H9 (cell line): ENCODE results near the gene UBE2V1. TPM values are rescaled to one million over a fixed set of nuclear protein-coding genes. Genes with fewer than 3 reads are reported as not detected.

Source experiments
- DNase-seq: peaks from one replicate; pipeline ENCODE4 v3.0.0-alpha.2; 2017
- H2AFZ ChIP-seq: one replicate; pipeline ENCODE4 v1.6.1; 2013; ENCODE audit warnings: mild to moderate bottlenecking, low read length, control low read depth, moderate library complexity
- H2AK5ac ChIP-seq: 2 replicates; pipeline ENCODE4 v1.6.1; 2013; ENCODE audit warnings: low read length, control low read depth, mixed read lengths; ENCODE audit not compliant: insufficient read length
- H2BK120ac ChIP-seq: one replicate; pipeline ENCODE4 v1.6.1; 2013; ENCODE audit warnings: low read depth, mild to moderate bottlenecking, low read length, control low read depth, inconsistent platforms; ENCODE audit not compliant: poor library complexity, severe bottlenecking
- H2BK12ac ChIP-seq: 2 replicates; pipeline ENCODE4 v1.6.1; 2013; ENCODE audit warnings: low read length, control low read depth, mixed read lengths, low read depth; ENCODE audit not compliant: insufficient read length
- H2BK15ac ChIP-seq: 2 replicates; pipeline ENCODE4 v1.6.1; 2013; ENCODE audit warnings: low read depth, low read length, control low read depth
- H2BK20ac ChIP-seq: one replicate; pipeline ENCODE4 v1.6.1; 2013; ENCODE audit warnings: low read depth, mild to moderate bottlenecking, low read length, control low read depth, inconsistent platforms; ENCODE audit not compliant: poor library complexity, severe bottlenecking
- H2BK5ac ChIP-seq: 2 replicates; pipeline ENCODE4 v1.6.1; 2013; ENCODE audit warnings: low read length, control low read depth, mixed read lengths; ENCODE audit not compliant: insufficient read length
- H3K14ac ChIP-seq: 2 replicates; pipeline ENCODE4 v1.6.1; 2013; ENCODE audit warnings: low read length, control low read depth; ENCODE audit not compliant: insufficient read depth
- H3K18ac ChIP-seq: 2 replicates; pipeline ENCODE4 v1.6.1; 2013; ENCODE audit warnings: low read depth, mild to moderate bottlenecking, mixed read lengths, low read length, control low read depth; ENCODE audit not compliant: insufficient read length
- H3K23ac ChIP-seq: 2 replicates; pipeline ENCODE4 v1.6.1; 2013; ENCODE audit warnings: low read length, control low read depth, mixed read lengths, low read depth; ENCODE audit not compliant: insufficient read length
- H3K23me2 ChIP-seq: 2 replicates; pipeline ENCODE4 v1.6.1; 2013; ENCODE audit warnings: low read depth, mild to moderate bottlenecking, mixed read lengths, low read length, control low read depth; ENCODE audit not compliant: insufficient read length, poor library complexity, severe bottlenecking
- H3K27ac ChIP-seq: 2 replicates; pipeline ENCODE4 v1.5.1; 2013; ENCODE audit warnings: low read length, control low read depth, mixed read lengths, low read depth; ENCODE audit not compliant: insufficient read length
- H3K27me3 ChIP-seq: 2 replicates; pipeline ENCODE4 v1.6.1; 2013; ENCODE audit warnings: low read length, control low read depth, inconsistent platforms; ENCODE audit not compliant: insufficient read depth
- H3K4ac ChIP-seq: 2 replicates; pipeline ENCODE4 v1.6.1; 2013; ENCODE audit warnings: low read depth, mild to moderate bottlenecking, control low read depth, inconsistent platforms, low read length, moderate library complexity
- H3K4me1 ChIP-seq: 2 replicates; pipeline ENCODE4 v1.6.1; 2013; ENCODE audit warnings: low read length, control low read depth, inconsistent platforms; ENCODE audit not compliant: insufficient read depth
- H3K4me2 ChIP-seq: 2 replicates; pipeline ENCODE4 v1.6.1; 2013; ENCODE audit warnings: low read length, control low read depth, mixed read lengths; ENCODE audit not compliant: insufficient read length, insufficient read depth
- H3K56ac ChIP-seq: 2 replicates; pipeline ENCODE4 v1.6.1; 2013; ENCODE audit warnings: low read depth, mild to moderate bottlenecking, mixed read lengths, low read length, control low read depth; ENCODE audit not compliant: insufficient read length
- H3K79me1 ChIP-seq: 2 replicates; pipeline ENCODE4 v1.6.1; 2013; ENCODE audit warnings: low read depth, mild to moderate bottlenecking, moderate library complexity, low read length, control low read depth, inconsistent platforms; ENCODE audit not compliant: insufficient read depth, poor library complexity, severe bottlenecking
- H3K79me2 ChIP-seq: 2 replicates; pipeline ENCODE4 v1.6.1; 2013; ENCODE audit warnings: low read length, control low read depth, inconsistent platforms; ENCODE audit not compliant: insufficient read depth
- H3K9ac ChIP-seq: 2 replicates; pipeline ENCODE4 v1.6.1; 2013; ENCODE audit warnings: low read length, control low read depth, mixed read lengths; ENCODE audit not compliant: insufficient read length; ENCODE audit errors: extremely low read depth
- H3K9me3 ChIP-seq: one replicate; pipeline ENCODE4 v1.6.1; 2013; ENCODE audit warnings: low read depth, low read length, inconsistent platforms; ENCODE audit not compliant: control insufficient read depth
- H3T11ph ChIP-seq: one replicate; pipeline ENCODE4 v1.6.1; 2013; ENCODE audit warnings: mild to moderate bottlenecking, low read length, control low read depth, inconsistent platforms
- H4K20me1 ChIP-seq: one replicate; pipeline ENCODE4 v1.6.1; 2013; ENCODE audit not compliant: control insufficient read depth, insufficient read length, insufficient read depth
- H4K5ac ChIP-seq: 2 replicates; pipeline ENCODE4 v1.6.1; 2013; ENCODE audit warnings: low read depth, mild to moderate bottlenecking, mixed read lengths, low read length, control low read depth; ENCODE audit not compliant: insufficient read length
- H4K8ac ChIP-seq: replicated peaks from 2 replicates; pipeline ENCODE4 v1.6.1; 2013; ENCODE audit warnings: low read length, control low read depth, mixed read lengths, low read depth; ENCODE audit not compliant: insufficient read length
- H4K91ac ChIP-seq: 2 replicates; pipeline ENCODE4 v1.6.1; 2013; ENCODE audit warnings: low read depth, mild to moderate bottlenecking, moderate library complexity, mixed read lengths, low read length, control low read depth; ENCODE audit not compliant: insufficient read length
- H3K27ac Mint-ChIP-seq, 3 experiments: 2 replicates in 2 of 3; 3 replicates in 1 of 3; pipeline ENCODE4 v1.8.0; 2020 to 2021; ENCODE audit warnings: mixed read lengths in 3 of 3, mild to moderate bottlenecking in 1 of 3, moderate library complexity in 1 of 3
- H3K27me3 Mint-ChIP-seq: 2 replicates; pipeline ENCODE4 v1.8.0; 2021; ENCODE audit warnings: low read depth, mild to moderate bottlenecking, moderate library complexity, mixed read lengths
- H3K36me3 Mint-ChIP-seq, 3 experiments: 2 replicates in 2 of 3; 3 replicates in 1 of 3; pipeline ENCODE4 v1.8.0; 2020 to 2021; ENCODE audit warnings: low read depth in 3 of 3, mixed read lengths in 3 of 3; ENCODE audit not compliant: insufficient read depth in 1 of 3
- H3K4me1 Mint-ChIP-seq, 2 experiments: 2 replicates each; pipeline ENCODE4 v1.8.0; 2020; ENCODE audit warnings: mixed read lengths in 2 of 2
- H3K4me3 Mint-ChIP-seq, 2 experiments: 2 replicates in 1 of 2; 3 replicates in 1 of 2; pipeline ENCODE4 v1.8.0; 2020 to 2021; ENCODE audit warnings: mild to moderate bottlenecking in 2 of 2, mixed read lengths in 2 of 2, moderate library complexity in 1 of 2
- H3K9me3 Mint-ChIP-seq, 2 experiments: 2 replicates in 1 of 2; 3 replicates in 1 of 2; pipeline ENCODE4 v1.8.0; 2020; ENCODE audit warnings: mild to moderate bottlenecking in 2 of 2, mixed read lengths in 2 of 2, moderate library complexity in 1 of 2
- CTCF ChIP-seq: fragments of 200-600 bp; sonication (generic); conservative IDR thresholded peaks from 3 replicates; pipeline ENCODE4 v1.8.0; 2021; ENCODE audit warnings: antibody characterized with exemption, mild to moderate bottlenecking
- WGBS: extraction: QIAGEN DNeasy Blood & Tissue Kit; methylation state at CpG from one replicate; pipeline ENCODE4 v1.1.7; 2013; ENCODE audit warnings: missing lambda C conversion rate, low lambda C conversion rate, mixed read lengths; ENCODE audit not compliant: insufficient read length; ENCODE audit errors: extremely low coverage; 5-methylcytosine and 5-hydroxymethylcytosine counted together
- total RNA-seq: library from RNA; stranded (reverse); gene quantifications from 2 replicates; pipeline ENCODE4 v1.2.1, GENCODE V29; 2021

Gene UBE2V1
- total RNA-seq, 1 experiment from 2014 or later: 152 TPM

GRCh38 chr20:50037123-50037522, 75.8 kb downstream of the UBE2V1 start:
- no peaks in the 10 kb centered on the region for H3K79me2 ChIP-seq
- no peak overlapping the region for H3K4me2 ChIP-seq
- no peaks in the 10 kb centered on the region for H3K9me3 ChIP-seq
- H3T11ph ChIP-seq: no peak overlapping the region
- DNase-seq: no peak
- no peak overlapping the region for H3K9ac ChIP-seq
- no peak for TF ChIP-seq CTCF
- no peak overlapping the region for H4K8ac ChIP-seq
- H2BK15ac ChIP-seq: no peak overlapping the region
- no peaks in the 10 kb centered on the region; a peak in 1 of 5 replicates for H3K9me3 Mint-ChIP-seq
- no peaks in the 10 kb centered on the region for H3K27me3 ChIP-seq
- no peaks in the 10 kb centered on the region for H3K79me1 ChIP-seq
- H3K27ac Mint-ChIP-seq: no peak overlapping the region
- WGBS: no CpG with 5 or more reads among the region's 3 CpGs
- no peak overlapping the region for H3K4ac ChIP-seq
- H3K4me3 Mint-ChIP-seq: no peak overlapping the region
- no peak overlapping the region for H3K27ac ChIP-seq
- no peak overlapping the region for H2BK20ac ChIP-seq
- no peak overlapping the region for H2BK12ac ChIP-seq
- H4K5ac ChIP-seq: no peak overlapping the region
- no peak overlapping the region for H2AFZ ChIP-seq
- peaks cover 17 to 42% of the 10 kb centered on the region in 2 experiments for H3K4me1 Mint-ChIP-seq
- no peak overlapping the region for H3K18ac ChIP-seq
- no peak overlapping the region for H3K14ac ChIP-seq
- no peak overlapping the region for H3K23ac ChIP-seq
- no peaks in the 10 kb centered on the region for H3K23me2 ChIP-seq
- H2BK120ac ChIP-seq: no peak overlapping the region
- no peaks in the 10 kb centered on the region for H3K36me3 Mint-ChIP-seq
- H3K27me3 Mint-ChIP-seq: peaks cover 1% of the 10 kb centered on the region; the same call in 1 of the 2 replicates
- no peak overlapping the region for H4K91ac ChIP-seq
- H4K20me1 ChIP-seq: no peaks in the 10 kb centered on the region
- no peak overlapping the region for H2BK5ac ChIP-seq
- H2AK5ac ChIP-seq: no peak overlapping the region
- no peaks in the 10 kb centered on the region for H3K4me1 ChIP-seq
- H3K56ac ChIP-seq: no peak overlapping the region
